Kasumi-1 (cell line): Measurements from ENCODE around the gene OR5AU1.

ENCODE experiments used
- DNase-seq, 2 experiments: peaks; one replicate each; lab custom pipeline; 2025; lab: John Stamatoyannopoulos, UW

Gene OR5AU1

DNA sequence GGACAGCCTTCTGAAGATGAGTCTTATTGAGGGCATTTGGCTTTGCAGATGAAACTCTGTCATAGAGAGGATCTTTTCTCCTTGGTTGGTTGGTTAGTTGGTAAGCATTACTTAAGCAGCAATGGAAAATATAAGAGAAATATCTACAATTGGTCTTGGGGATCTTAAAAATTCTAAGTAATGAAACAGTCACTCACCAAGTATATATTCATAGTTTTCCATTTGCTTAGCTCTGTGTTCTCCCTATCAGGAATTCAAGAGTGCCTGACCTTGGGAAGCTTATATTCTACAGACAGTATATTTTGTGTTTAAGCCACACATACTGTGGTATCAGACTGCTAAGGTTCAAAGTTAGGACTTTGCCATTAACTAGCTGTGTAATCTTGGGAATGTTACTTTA is at the start of gene OR5AU1:
Gene OR5AU1, minus strand, starts transcription at position 101 of the 400 bp plus-strand sequence. CDS start 191 bp downstream, outside the sequence.
- DNase-seq: no peak

DNA sequence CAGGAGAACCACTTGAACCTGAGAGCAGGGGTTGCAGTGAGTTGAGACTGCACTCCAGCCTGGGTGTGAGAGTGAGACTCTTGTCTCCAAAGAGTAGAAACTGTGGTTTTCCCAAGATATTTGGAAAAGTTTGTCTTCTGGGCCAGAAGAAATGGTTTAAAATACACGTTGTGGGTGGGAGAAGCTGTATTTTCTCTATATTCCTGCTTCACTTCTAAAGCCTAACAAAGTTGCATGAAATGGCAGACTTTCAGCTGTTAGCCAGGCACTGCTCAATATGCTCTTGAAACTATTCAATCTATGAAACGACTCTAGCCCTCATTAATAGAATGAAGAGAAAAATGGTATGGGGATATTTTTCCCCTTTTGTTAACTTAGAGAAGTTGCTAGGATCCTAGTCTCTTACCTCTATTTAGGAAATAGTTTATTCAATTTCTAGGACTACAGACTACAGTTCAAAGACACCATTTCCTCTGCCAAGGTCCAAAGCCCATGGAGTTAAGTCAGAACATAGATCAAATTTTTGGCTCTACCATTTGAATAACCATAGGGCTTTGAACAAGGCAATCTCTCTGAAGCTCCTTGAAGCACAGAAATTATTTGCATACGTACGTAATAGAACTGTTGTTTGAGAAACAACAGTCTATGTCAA is 49.3 kb upstream of the OR5AU1 start:
- no peak for DNase-seq

DNA sequence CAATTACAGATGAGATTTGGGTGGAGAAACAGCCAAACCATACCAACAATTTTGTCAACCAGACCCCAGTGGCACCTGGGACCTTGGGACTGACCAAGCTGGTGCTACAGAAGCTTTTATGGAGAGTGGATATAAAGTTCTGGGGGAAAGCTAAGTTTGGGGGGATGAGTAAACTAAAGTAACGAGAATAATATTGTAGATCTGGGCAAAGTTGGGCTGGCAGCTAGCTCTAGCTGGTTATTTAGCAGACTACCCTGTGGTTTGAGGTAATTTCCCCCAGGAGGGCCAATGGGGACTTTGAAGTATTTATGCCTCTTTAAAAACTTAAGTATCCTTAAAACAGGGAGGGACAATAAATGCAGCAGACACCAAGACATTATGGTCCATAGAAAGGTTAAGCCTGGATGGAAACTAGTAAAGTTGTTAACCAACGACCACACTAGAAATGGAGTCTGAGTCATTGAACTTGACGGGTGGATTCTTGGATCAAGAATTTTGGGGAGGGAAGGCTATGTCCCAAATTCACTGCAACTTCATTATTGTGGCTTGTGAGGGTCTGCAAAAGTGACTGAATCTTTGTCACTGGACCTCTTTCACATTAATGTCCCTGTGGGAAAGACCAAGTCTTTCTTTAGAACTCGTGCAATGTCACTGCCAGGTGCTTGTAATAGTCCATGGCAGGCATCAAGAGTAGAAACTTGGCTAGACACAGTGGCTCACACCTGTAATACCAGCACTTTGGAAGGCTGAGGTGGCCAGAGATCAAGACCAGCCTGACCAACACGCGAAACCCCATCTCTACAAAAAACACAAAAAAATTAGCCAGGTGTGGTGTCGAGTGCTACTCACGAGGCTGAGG is 48.5 kb upstream of the OR5AU1 start:
- DNase-seq: no peak

GRCh38 chr14:21203470-21204166 is 47.8 kb upstream of the OR5AU1 start:
- DNase-seq: no peak

- DNase-seq: no peak
Measured at GRCh38 chr14:21202463-21203358, 46.8 kb upstream of the OR5AU1 start.

GRCh38 chr14:21201732-21202462 is 46.0 kb upstream of the OR5AU1 start:
- no peak for DNase-seq

GRCh38 chr14:21200752-21201461 is 45.0 kb upstream of the OR5AU1 start:
- DNase-seq: no peak

DNA sequence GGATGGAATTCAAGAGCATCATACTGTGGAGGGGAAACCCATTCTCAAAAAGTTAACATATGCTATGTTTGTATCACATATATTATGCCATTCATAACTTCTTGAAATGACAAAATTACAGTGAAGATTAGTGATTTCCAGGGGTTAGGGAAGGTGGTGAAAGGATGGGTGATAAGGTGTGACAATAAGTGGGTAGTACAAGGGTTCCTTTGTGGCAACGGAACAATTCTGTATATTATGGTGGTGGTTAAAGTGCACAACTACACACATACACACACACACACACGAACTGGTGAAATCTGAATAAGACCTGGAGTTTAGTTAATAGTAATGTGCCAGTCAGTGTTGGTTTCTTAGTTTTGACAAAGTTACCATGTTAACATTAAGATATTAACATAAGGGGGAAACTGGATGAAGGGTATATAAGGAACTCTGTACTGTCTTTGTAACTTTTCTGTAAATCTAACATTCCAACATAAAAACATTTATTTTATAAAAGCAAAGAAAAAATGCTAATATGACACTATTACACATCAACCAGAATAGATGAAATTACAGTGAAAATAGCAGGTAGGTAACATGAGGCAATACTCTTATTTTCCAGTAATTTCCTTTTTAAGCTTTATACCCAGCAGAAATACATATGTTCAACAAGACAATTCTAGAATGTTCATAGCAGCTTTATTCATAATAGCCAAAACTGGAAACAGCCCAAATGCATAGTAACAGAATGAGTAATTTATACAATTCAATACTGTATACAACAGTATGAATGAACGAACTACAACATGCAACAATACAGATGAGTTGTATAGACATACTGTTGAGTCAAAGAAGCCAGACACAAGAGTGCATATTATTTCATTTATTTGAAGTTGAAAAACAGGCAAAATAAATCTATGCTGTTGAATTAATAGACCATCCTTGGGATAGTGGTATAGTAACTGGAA is 44.0 kb upstream of the OR5AU1 start:
- no peak for DNase-seq

GRCh38 chr14:21197418-21198205 is 41.7 kb upstream of the OR5AU1 start:
- no peak for DNase-seq

DNA sequence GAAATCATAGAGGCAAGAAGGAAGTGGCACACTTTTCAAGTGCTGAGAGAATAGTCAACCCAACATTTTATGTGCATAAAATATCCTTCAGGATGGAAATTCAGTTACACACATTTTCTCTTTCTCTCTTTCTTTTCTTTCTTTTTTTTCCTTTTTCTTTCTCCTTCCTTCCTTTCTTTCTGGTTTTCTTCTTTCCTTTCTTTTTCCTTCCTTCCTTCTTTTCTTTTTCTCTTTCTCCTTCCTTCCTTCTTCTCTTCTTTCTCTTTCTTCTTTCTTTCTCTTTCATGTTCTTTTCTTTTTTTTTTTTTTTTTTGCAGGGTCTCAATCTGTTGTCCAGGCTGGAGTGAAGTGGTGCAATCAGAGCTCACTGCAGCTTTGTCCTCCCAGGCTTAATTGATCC is 38.7 kb upstream of the OR5AU1 start:
- no peak for DNase-seq

DNA sequence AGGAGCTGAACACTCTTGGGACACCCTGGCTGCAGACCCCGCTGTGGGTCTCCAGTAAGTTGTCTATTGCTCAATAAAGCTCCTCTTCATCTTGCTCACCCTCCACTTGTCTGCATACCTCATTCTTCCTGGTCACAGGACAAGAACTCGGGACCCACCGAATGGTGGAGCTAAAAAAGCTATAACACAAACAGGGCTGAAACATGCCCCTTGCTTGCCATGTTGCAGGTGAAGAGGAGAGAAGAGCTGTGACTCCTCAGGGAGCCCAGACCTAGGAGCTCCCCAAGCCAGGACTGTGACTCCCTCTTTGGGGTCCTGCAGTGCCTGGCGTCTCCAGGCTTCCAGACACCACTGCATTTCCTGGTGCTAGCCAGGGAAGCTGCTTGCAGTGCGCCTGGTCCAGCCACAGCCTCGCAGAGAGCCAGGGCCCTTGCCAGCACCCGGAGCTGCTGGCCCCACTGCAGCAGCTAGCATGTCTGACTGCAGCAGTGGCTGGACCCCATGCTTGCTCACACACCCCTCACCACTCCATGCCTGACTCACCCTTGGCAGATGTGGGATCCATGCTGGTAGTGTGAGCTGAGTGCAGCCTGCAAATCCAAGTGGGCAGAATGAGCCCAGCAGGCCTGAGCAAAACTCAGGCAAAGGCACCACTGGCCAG is 37.1 kb upstream of the OR5AU1 start:
- DNase-seq: no peak

DNA sequence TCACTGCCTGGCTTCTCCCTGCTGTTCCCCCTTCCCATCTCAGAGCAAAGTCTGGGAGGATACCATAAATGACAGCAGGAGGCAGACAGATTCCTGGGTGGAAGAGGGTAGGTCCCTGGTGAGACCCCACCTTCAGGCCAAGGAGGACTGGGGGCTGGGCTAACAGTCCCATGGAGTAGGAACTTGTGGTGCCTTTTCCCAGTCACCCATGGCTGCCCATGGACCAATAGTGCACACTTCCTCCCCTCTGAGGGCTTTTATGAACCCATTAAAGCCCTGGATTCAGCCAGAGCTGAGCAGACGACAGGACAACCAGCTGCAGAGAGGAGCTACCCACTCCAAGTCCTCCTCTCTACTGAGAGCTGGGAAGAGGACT is 36.6 kb upstream of the OR5AU1 start:
- DNase-seq: no peak

DNA sequence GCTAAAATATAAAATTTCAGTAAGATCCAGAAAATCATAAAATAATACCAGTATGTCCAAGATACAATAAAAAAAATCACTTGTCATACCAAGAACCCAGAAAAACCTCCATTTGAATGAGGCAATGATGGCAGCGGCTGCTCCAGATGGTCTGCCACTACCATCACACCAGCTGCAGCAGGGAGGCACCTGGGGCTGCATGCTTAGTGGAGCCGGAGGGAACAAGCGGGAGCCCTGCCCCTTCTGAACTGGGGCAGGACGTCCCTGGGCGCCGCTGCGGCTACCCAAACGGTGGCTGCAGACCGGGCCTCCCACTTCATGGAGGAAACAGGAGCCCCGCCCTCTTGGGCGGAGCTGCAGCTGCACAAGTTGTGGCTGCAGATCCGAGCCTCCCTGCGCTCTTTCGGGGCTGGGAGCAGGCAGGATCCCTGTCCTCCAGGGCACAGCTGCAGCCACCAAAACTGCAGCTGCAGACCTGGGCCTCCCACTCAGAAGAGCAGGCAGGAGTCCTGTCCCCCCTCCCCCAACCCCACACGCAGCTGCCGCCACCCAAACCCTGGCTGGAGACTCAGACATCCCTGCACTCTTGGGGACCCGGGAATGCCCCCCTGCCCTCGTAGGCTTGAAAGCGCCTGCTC is 36.1 kb upstream of the OR5AU1 start:
- peak; percentile 72 to 83 for DNase-seq

DNA sequence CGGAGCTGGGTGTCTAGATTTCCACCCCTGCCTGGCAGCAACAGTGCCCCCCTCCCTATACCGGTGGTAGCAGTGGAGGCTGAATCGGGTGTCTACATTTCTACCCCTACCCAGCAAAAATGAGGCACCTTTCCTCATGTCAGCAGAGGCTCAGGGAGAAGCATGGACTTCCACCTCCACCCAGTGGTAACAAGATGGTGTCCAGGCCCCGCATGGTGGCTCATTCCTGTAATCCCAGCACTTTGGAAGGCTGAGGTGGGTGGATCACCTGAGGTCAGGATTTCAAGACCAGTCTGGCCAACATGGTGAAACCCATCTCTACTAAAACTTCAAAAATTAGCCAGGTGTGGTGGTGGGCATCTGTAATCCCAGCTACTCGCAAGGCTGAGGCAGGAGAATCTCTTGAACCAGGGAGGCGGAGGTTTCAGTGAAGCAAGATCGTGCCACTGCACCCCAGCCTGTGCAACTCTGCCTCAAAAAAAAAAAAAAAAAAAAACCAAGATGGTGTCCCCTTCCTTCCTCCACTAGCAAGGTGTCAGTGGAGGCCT is 35.5 kb upstream of the OR5AU1 start:
- DNase-seq: no peak

DNA sequence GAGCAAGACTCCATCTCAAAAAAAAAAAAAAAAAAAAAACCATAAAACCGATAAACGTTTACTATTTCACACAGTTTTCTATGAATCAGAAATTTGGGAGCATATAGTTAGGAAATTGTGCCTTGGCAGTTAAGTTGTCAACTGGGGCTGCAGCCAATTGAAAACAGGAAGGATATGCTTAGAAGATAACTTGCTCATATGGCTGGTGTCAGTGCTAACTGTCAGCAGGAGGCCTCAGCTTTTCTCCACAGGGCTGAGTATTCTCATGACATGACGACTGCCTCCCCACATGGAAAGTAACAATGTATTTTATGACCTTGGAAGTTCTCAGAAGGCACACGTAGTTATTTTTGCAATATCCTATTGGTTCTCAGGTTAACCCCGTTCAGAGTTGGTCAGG is 29.6 kb upstream of the OR5AU1 start:
- peak; percentile 65 to 85 for DNase-seq

DNA sequence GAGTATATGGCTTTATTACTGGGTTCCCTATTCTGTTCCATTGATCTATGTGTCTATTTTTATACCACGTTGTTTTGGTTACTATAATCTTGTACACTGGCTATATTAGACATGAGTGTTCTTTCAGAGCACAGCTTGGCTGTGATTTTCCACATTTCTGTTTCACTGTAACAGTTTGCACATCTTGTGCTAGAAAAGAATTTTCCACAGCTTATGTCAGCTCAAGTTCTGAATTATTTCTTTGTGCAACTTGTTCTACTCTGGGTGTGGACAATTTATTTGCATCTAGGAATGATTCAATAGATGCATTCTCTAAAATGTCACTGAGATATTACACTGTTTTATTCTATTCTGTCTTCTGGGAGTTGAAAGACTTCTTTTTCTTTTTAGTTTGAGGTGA is 28.4 kb upstream of the OR5AU1 start:
- no peak for DNase-seq

DNA sequence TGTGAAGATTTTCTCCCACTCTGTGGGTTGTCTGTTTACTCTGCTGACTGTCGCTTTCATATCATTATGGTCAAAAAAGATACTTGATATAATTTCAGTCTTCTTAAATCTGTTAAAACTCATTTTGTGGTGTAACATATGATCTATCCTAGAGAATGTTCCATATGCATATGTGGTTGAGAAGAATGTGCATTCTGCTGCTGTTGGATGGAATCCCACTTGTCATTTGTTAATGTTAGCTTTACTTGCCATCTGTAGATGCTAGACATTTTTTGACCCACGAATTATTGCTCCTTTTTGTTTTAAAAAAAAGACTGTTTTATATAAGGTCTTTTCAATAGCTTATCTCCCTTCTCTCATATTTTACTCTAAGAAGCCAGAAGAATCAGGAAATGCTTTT is 26.3 kb upstream of the OR5AU1 start:
- no peak for DNase-seq
